GM19372 (cell line): ENCODE data around the gene AMPD3.

Source experiments
- ATAC-seq: cut with Tn5 transposase; IDR thresholded peaks from one replicate; pipeline ENCODE4 v1.9.1; 2021; ENCODE audit warnings: mild to moderate bottlenecking, low read depth, moderate library complexity; ENCODE audit not compliant: unreplicated experiment

AMPD3 gene

GRCh38 chr11:10500757-10501684 lies 46.0 kb downstream of the AMPD3 start:
- no peak for ATAC-seq

GRCh38 chr11:10502065-10502680 lies 47.1 kb downstream of the AMPD3 start:
- no peak for ATAC-seq

- no peak for ATAC-seq
Observed at GRCh38 chr11:10502770-10503169, 47.7 kb downstream of the AMPD3 start.

GRCh38 chr11:10503221-10503620 lies 48.2 kb downstream of the AMPD3 start:
- ATAC-seq: no peak

GRCh38 chr11:10503777-10504480 lies 48.9 kb downstream of the AMPD3 start:
- no peak for ATAC-seq

DNA sequence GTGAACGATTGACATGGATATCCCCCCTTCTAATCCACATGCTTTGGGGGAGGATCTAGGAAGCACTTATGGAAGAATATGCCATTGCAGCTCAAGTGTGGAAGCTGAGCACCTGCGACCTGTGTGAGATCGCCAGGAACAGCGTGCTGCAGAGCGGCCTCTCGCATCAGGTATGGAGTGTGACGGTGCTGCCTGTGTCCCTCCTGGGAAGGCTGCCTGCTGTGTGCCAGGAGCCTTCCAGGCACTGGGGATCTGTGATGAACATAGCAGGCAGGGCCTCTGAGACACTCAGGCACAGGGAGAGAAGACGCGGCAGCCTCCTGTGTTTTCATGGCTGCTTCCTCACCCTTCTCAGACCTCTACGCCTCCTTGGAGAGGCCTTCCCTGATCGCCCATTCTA lies 49.4 kb downstream of the AMPD3 start:
- ATAC-seq: no peak

GRCh38 chr11:10505278-10506007 lies 50.4 kb downstream of the AMPD3 start:
- ATAC-seq: no peak

DNA sequence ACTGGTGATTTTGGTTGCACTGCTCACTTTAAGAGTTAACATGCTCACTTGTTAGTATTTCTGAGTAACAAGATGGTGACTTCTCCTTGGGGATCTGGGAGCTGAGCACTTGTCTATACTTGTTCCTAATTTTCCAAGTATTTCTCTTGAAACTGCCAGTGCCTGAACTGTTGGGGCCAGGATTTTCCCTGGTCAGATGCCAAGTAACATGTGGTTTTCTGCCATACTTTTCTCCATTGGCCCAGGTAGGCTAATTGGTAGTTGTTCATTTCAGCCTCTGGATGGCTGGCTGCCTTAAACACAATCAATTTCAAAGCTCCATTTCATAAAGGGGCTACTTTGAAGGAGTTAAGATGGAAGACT lies 50.9 kb downstream of the AMPD3 start:
- no peak for ATAC-seq

DNA sequence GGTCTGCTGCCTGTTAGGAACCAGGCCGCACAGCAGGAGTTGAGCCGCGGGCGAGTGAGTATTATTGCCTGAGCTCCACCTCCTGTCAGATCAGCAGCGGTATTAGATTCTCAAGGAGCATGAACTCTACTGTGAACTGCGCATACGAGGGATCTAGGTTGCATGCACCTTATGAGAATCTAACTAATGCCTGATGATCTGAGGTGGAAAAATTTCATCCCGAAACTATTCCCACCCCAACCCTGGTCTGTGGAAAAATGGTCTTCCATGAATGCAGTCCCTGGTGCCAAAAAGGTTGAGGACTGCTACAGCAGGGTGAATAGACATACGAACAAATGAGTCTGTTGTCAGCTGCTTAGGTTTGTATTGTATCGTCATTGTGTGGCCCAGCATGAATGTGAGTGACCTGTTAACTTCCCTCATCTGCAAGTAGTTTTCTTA lies 56.1 kb downstream of the AMPD3 start:
- ATAC-seq: no peak

DNA sequence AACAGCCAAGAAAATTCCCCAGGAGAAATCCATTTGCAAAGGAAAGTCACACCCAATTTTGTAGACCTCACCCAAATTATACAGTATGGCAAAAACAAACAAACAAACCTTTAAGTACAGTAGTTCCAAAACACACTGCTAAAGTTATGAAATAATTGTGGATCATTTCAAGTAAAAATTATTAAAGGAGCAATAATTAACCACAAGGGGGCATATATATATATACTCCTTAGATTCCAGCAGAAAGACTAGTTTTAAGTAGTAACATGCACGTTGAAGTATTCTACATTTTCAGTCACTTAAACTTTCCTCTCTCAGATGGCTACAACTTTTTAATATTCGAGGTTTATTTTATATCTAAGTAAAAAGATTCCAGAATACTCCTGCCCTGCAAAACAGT lies 59.1 kb downstream of the AMPD3 start:
- no peak for ATAC-seq

DNA sequence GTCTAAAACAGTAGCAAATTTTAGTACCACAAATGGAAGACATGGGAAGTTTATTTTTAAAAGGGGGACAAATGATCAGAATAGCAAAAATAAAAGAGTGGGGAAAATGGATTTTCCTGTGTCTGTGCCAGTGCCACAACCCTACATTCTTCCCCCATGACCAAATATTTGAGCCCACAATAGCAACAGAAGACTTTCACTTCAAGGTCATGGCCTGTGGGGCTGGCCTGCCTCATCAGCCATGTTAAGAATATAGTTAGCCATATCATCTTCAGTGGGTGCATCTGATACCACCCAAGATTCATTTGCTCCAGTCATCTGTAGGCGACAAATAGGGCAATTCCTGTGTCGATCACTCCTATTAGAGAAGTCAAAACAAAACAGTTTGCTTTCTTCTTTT lies 59.6 kb downstream of the AMPD3 start:
- no peak for ATAC-seq

DNA sequence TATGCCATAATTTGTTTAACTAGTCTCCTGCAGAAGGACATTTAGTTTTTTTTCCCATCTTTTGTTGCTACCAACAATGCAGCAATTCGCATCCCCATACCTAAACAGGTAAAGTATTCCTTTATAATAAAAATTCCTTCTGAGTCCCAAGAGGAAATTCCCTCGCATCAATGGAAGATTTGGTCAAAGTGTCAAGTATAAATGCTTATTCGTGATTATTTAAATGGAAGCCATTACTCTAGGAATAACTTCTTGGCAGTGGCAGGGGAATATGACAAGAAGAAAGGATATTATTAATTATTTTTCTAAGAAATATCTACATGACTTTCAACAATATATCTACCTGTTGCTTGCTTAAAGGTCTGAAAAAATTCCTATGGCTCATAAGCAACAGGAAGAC lies 60.4 kb downstream of the AMPD3 start:
- ATAC-seq: no peak

- ATAC-seq: no peak
Observed at GRCh38 chr11:10518123-10518522, 63.1 kb downstream of the AMPD3 start.

- no peak for ATAC-seq
Observed at GRCh38 chr11:10518891-10519290, 63.8 kb downstream of the AMPD3 start.

- ATAC-seq: no peak
Observed at GRCh38 chr11:10519630-10520029, 64.6 kb downstream of the AMPD3 start.

GRCh38 chr11:10520562-10520961 lies 65.5 kb downstream of the AMPD3 start:
- no peak for ATAC-seq

- no peak for ATAC-seq
Observed at GRCh38 chr11:10522276-10522675, 67.2 kb downstream of the AMPD3 start.

- no peak for ATAC-seq
Observed at GRCh38 chr11:10522921-10523320, 67.9 kb downstream of the AMPD3 start.

DNA sequence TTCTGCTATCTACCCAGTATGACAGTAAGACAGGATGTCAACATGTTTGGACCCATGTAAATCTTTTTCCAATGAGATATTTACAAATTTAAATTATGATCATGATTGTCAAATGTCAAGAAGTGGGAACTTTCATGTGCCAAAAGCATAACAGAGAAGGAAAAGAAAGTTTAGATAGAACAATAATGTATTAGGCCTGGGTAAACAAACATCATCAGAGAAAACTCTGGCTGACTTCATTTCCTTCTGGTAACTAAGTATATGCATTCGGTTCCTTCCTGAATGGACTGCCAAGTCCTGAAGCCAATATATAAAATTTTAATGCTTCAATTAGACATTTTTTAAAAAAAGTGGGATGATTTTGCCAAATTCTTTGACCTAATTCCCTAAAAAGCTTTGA lies 69.4 kb downstream of the AMPD3 start:
- ATAC-seq: no peak

DNA sequence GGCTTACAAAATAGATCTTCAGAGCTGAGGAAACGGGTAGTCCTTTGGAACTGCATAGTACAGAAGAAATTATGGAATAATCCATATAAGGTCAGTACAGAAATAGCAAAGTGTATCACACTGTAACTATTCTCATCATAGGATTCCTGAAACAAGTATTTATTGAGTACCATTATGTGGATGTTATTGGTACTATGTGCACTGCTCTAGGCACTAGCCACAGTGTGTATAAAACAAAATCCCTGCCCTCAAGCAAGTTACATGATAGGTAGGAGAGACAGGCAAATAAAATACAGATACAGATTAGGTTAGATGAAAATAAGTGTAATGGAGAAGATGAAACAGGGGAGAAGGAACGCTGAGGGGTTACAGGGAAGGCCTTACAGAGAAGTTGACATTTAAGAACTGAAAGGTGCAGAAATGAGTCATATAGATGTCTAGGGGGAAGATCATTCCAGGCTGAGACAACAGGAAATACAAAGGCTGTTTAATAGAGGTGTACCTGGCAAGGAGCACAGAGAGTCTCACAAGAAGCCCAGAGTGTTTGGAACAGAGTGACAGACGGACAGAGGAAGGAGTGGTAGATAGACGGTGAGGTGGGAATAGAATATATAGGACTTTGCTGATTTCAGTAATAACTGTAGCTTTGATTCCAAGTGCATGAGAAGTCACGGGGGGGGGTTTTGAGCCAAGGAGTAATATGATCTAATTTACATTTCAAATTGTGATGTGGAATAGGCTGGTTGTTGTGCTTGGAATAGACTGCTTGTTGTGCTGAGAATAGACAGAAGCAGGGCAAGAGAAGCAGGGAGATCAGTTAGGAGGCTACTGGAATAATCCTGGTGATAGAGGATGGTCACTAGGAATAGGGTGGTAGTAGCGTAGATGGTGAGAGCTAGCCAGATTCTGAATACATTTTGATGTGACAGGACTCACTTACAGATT lies 72.2 kb downstream of the AMPD3 start:
- ATAC-seq: no peak
